ENCODE results near the gene TTC13.
"Not testable (repeated sequence)": the region's sequence is repeated elsewhere in the genome, so short reads cannot be mapped to it uniquely, and the experiment has no call there.

The TTC13 gene

GRCh38 chr1:230978491-230979388 is at the start of gene TTC13, which contains the start of gene ARV1:
TSS of gene TTC13 (minus strand) at chr1:230978861. CDS start at chr1:230978830, 31 bp downstream.
TSS of gene ARV1 (plus strand) at chr1:230979094. CDS start at chr1:230979106, 12 bp downstream.
- in situ Hi-C loops (cut with HindIII; ENCODE audit: low pct_ligation_motif_present, low pct_unique_long_range_greater_than_20kb, low sequenced_read_pairs), result no loop called here
- peak; percentile 99 for DNase-seq

- DNase-seq, result no peak
- in situ Hi-C loops (cut with HindIII; ENCODE audit: low pct_ligation_motif_present, low pct_unique_long_range_greater_than_20kb, low sequenced_read_pairs), result no loop called here
Observed at GRCh38 chr1:231027971-231028370, 49.3 kb upstream of the TTC13 start.

GRCh38 chr1:231027136-231027925 is 48.7 kb upstream of the TTC13 start:
- no peak for DNase-seq
- in situ Hi-C loops (cut with HindIII; ENCODE audit: low pct_ligation_motif_present, low pct_unique_long_range_greater_than_20kb, low sequenced_read_pairs), result no loop called here

GRCh38 chr1:231026576-231026975 is 47.9 kb upstream of the TTC13 start:
- in situ Hi-C loops (cut with HindIII; ENCODE audit: low pct_ligation_motif_present, low pct_unique_long_range_greater_than_20kb, low sequenced_read_pairs), result no loop called here
- DNase-seq, result no peak

- in situ Hi-C loops (cut with HindIII; ENCODE audit: low pct_ligation_motif_present, low pct_unique_long_range_greater_than_20kb, low sequenced_read_pairs), result no loop called here
- no peak for DNase-seq
Observed at GRCh38 chr1:231023150-231023549, 44.5 kb upstream of the TTC13 start.

GRCh38 chr1:231022543-231022942 is 43.9 kb upstream of the TTC13 start:
- DNase-seq; in situ Hi-C loops (cut with HindIII; ENCODE audit: low pct_ligation_motif_present, low pct_unique_long_range_greater_than_20kb, low sequenced_read_pairs): not testable (repeated sequence)

- DNase-seq, result no peak
- in situ Hi-C loops (cut with HindIII; ENCODE audit: low pct_ligation_motif_present, low pct_unique_long_range_greater_than_20kb, low sequenced_read_pairs), result no loop called here
Observed at GRCh38 chr1:231021540-231022031, 42.9 kb upstream of the TTC13 start.

- in situ Hi-C loops (cut with HindIII; ENCODE audit: low pct_ligation_motif_present, low pct_unique_long_range_greater_than_20kb, low sequenced_read_pairs), result no loop called here
- no peak for DNase-seq
Observed at GRCh38 chr1:231020816-231021215, 42.2 kb upstream of the TTC13 start.

- in situ Hi-C loops (cut with HindIII; ENCODE audit: low pct_ligation_motif_present, low pct_unique_long_range_greater_than_20kb, low sequenced_read_pairs), result no loop called here
Observed at GRCh38 chr1:231020139-231020601, 41.5 kb upstream of the TTC13 start.

GRCh38 chr1:231019711-231020110 is 41.0 kb upstream of the TTC13 start:
- DNase-seq, result no peak
- in situ Hi-C loops (cut with HindIII; ENCODE audit: low pct_ligation_motif_present, low pct_unique_long_range_greater_than_20kb, low sequenced_read_pairs), result no loop called here

More at GRCh38 chr1:231020139-231020601, 41.5 kb upstream of the TTC13 start:
- no peak for DNase-seq

- in situ Hi-C loops (cut with HindIII; ENCODE audit: low pct_ligation_motif_present, low pct_unique_long_range_greater_than_20kb, low sequenced_read_pairs), result no loop called here
- no peak for DNase-seq
Observed at GRCh38 chr1:231016966-231017365, 38.3 kb upstream of the TTC13 start.

GRCh38 chr1:231016234-231016633 is 37.6 kb upstream of the TTC13 start:
- in situ Hi-C loops (cut with HindIII; ENCODE audit: low pct_ligation_motif_present, low pct_unique_long_range_greater_than_20kb, low sequenced_read_pairs), result no loop called here
- peak; percentile 13 for DNase-seq

- DNase-seq, result no peak
- in situ Hi-C loops (cut with HindIII; ENCODE audit: low pct_ligation_motif_present, low pct_unique_long_range_greater_than_20kb, low sequenced_read_pairs), result no loop called here
Observed at GRCh38 chr1:231013391-231014015, 34.8 kb upstream of the TTC13 start.

GRCh38 chr1:231011963-231012362 is 33.3 kb upstream of the TTC13 start:
- DNase-seq, result no peak
- in situ Hi-C loops (cut with HindIII; ENCODE audit: low pct_ligation_motif_present, low pct_unique_long_range_greater_than_20kb, low sequenced_read_pairs), result no loop called here

GRCh38 chr1:231011360-231011759 is 32.7 kb upstream of the TTC13 start:
- DNase-seq, result no peak
- in situ Hi-C loops (cut with HindIII; ENCODE audit: low pct_ligation_motif_present, low pct_unique_long_range_greater_than_20kb, low sequenced_read_pairs), result no loop called here

GRCh38 chr1:231007535-231007934 is 28.9 kb upstream of the TTC13 start:
- in situ Hi-C loops (cut with HindIII; ENCODE audit: low pct_ligation_motif_present, low pct_unique_long_range_greater_than_20kb, low sequenced_read_pairs); DNase-seq: not testable (repeated sequence)

- DNase-seq, result no peak
- in situ Hi-C loops (cut with HindIII; ENCODE audit: low pct_ligation_motif_present, low pct_unique_long_range_greater_than_20kb, low sequenced_read_pairs), result no loop called here
Observed at GRCh38 chr1:231001892-231002291, 23.2 kb upstream of the TTC13 start.

GRCh38 chr1:231000639-231001038 is 22.0 kb upstream of the TTC13 start:
- in situ Hi-C loops (cut with HindIII; ENCODE audit: low pct_ligation_motif_present, low pct_unique_long_range_greater_than_20kb, low sequenced_read_pairs), result no loop called here
- DNase-seq, result no peak

GRCh38 chr1:231000201-231000600 is 21.5 kb upstream of the TTC13 start:
- in situ Hi-C loops (cut with HindIII; ENCODE audit: low pct_ligation_motif_present, low pct_unique_long_range_greater_than_20kb, low sequenced_read_pairs), result no loop called here
- DNase-seq, result no peak
